Inflammatory macrophage (primary cell): ENCODE measurements around the gene PBRM1.
A peak's percentile ranks its signal among the peaks of the same experiment; 100 is the strongest.

ENCODE experiments used
- DNase-seq, 2 donors: peaks; one replicate each; pipeline ENCODE4 v3.0.0-alpha.2; 2020 to 2022

The PBRM1 gene

DNA sequence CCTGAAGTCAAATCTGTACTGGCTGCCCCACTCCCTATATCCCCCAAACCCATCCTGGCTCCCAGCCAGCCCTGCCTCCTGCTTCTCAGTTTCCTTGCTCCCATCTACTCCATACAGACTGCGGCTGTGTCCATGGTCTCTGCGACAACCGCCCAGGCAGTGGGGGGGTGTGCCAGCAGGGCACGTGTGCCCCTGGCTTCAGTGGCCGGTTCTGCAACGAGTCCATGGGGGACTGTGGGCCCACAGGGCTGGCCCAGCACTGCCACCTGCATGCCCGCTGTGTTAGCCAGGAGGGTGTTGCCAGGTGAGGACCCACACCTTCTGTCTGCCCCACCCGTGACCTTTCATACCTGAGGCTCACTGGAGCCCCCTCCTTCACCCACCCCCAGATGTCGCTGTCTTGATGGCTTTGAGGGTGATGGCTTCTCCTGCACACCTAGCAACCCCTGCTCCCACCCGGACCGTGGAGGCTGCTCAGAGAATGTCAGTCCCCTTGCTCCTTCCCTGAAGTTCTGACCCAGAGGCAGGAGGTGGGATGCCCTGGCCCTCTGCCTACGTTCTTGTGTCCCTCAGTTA, 175.9 kb downstream of the PBRM1 start:
- DNase-seq: no peak

- DNase-seq: no peak
Observed at GRCh38 chr3:52507359-52507758, 178.4 kb downstream of the PBRM1 start.

GRCh38 chr3:52506266-52506966, 179.3 kb downstream of the PBRM1 start:
- no peak for DNase-seq

DNA sequence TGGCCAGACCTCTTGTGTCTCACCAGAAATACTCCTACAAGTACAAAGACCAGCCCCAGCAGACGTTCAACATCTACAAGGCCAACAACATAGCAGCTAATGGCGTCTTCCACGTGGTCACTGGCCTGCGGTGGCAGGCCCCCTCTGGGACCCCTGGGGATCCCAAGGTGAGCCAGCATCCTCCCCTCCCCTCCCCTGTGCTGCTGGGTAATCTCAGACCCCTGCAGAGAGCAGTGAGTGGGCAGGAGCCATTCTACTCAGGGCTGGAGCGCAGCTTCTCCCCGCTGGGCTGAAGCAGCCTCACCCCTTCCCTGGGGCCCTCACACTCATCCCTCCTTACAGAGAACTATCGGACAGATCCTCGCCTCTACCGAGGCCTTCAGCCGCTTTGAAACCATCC, 180.7 kb downstream of the PBRM1 start:
- DNase-seq: no peak

- no peak for DNase-seq
Observed at GRCh38 chr3:52503788-52504424, 181.8 kb downstream of the PBRM1 start.

GRCh38 chr3:52502808-52503350, 182.8 kb downstream of the PBRM1 start:
- DNase-seq: no peak

DNA sequence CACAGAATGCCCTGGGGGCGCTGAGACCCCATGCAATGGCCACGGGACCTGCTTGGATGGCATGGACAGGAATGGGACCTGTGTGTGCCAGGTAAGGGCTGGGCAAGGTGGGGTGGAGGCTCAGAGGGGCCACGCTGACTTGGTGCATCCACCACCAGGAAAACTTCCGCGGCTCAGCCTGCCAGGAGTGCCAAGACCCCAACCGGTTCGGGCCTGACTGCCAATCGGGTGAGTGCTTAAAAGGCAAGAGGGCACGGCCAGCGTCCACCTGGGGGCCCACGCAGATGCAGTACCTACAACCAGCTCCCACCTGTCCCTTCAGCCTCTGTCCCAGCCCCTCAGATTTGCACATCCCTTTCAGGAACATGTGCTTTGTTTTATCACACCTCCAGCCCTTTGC, 183.7 kb downstream of the PBRM1 start:
- no peak for DNase-seq

- DNase-seq: no peak
Observed at GRCh38 chr3:52501046-52501445, 184.7 kb downstream of the PBRM1 start.

GRCh38 chr3:52498137-52499054, 187.3 kb downstream of the PBRM1 start:
- DNase-seq: peak; percentile 96

DNA sequence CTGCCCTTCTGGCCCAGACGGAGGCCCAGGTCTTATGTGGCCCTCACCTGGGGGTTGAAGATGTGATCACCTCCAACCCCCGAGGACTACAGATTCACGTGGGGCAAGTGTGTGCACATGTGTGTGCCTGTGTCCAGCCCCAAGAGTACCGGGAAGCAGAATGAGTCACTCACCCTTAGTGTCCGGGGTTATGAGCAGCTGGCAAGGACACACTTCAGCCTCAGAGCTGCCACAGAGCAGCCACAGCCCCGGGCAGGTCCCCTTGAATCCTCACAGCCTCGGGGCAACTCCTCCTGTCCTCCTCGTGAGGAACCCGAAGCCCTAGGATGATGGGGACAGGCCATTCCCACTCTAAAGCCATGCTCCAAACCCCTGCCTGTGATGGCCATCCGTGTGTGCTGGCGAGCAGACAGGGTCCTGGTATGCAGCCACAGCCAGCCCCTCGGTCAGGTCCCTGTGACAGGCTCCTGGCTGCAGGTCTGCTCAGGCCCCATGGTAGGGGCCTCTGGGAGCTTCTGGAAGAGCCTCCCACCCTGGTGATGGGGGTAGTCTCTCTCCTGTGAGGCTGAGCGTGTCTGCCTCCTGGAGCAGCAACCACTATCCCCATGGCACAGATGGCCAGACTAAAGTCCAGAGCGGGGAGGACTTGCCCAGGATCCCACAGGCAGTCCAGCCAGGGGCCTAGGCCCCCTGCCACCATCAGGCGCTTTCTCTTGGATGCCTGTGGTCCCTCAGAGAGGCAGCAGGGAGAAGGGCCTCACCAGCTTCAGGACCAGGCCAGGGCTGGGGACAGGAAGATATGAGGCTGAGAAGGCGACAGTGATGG, 189.7 kb downstream of the PBRM1 start:
- DNase-seq: peak; percentile 47 to 60
